ENCODE results near the gene ZBTB47.

Gene ZBTB47

GRCh38 chr3:42652611-42653302 lies 740 bp upstream of the ZBTB47 start:
- DNase-seq (ENCODE audit: low spot score) = peak; percentile 78

GRCh38 chr3:42653303-42653559 lies 266 bp upstream of the ZBTB47 start:
- DNase-seq (ENCODE audit: low spot score) = no peak

- peak; percentile 61 for DNase-seq (ENCODE audit: low spot score)
Observed at GRCh38 chr3:42654331-42655201, 1.1 kb downstream of the ZBTB47 start.

GRCh38 chr3:42655331-42655888 lies 1.9 kb downstream of the ZBTB47 start:
- DNase-seq (ENCODE audit: low spot score) = no peak

GRCh38 chr3:42655980-42656679 lies 2.6 kb downstream of the ZBTB47 start:
- peak; percentile 26 for DNase-seq (ENCODE audit: low spot score)

- DNase-seq (ENCODE audit: low spot score) = no peak
Observed at GRCh38 chr3:42656680-42657610, 3.4 kb downstream of the ZBTB47 start.

GRCh38 chr3:42657675-42658074 lies 4.2 kb downstream of the ZBTB47 start:
- no peak for DNase-seq (ENCODE audit: low spot score)

- DNase-seq (ENCODE audit: low spot score) = no peak
Observed at GRCh38 chr3:42658091-42658770, 4.7 kb downstream of the ZBTB47 start.

GRCh38 chr3:42658771-42659390 lies 5.4 kb downstream of the ZBTB47 start:
- DNase-seq (ENCODE audit: low spot score) = no peak

- DNase-seq (ENCODE audit: low spot score) = no peak
Observed at GRCh38 chr3:42659451-42660130, 6.1 kb downstream of the ZBTB47 start.

- no peak for DNase-seq (ENCODE audit: low spot score)
Observed at GRCh38 chr3:42660131-42660715, 6.7 kb downstream of the ZBTB47 start.

- no peak for DNase-seq (ENCODE audit: low spot score)
Observed at GRCh38 chr3:42660898-42661297, 7.4 kb downstream of the ZBTB47 start.

GRCh38 chr3:42661593-42662022 lies 8.1 kb downstream of the ZBTB47 start:
- no peak for DNase-seq (ENCODE audit: low spot score)

- no peak for DNase-seq (ENCODE audit: low spot score)
Observed at GRCh38 chr3:42662037-42662812, 8.7 kb downstream of the ZBTB47 start.

GRCh38 chr3:42662813-42663535 lies 9.5 kb downstream of the ZBTB47 start:
- DNase-seq (ENCODE audit: low spot score) = no peak

- no peak for DNase-seq (ENCODE audit: low spot score)
Observed at GRCh38 chr3:42663581-42664437, 10.3 kb downstream of the ZBTB47 start.

GRCh38 chr3:42664438-42664803 lies 10.9 kb downstream of the ZBTB47 start:
- no peak for DNase-seq (ENCODE audit: low spot score)

Data from LoVo (cell line).